Endometrium (tissue), 2 donors: Measurements from ENCODE around the gene ZBTB21.
"Not testable (repeated sequence)": the region's sequence is repeated elsewhere in the genome, so short reads cannot be mapped to it uniquely, and the experiment has no call there.

Experiments
- FAIRE-seq: peaks from 2 replicates; lab custom pipeline; 2012; peaks lifted over from hg19 to GRCh38; lab: Jason Lieb, UNC
- donor health status: control.
- donor health status: control.

The ZBTB21 gene

GRCh38 chr21:41966872-41967621, 43.1 kb downstream of the ZBTB21 start:
- no peak for FAIRE-seq

DNA sequence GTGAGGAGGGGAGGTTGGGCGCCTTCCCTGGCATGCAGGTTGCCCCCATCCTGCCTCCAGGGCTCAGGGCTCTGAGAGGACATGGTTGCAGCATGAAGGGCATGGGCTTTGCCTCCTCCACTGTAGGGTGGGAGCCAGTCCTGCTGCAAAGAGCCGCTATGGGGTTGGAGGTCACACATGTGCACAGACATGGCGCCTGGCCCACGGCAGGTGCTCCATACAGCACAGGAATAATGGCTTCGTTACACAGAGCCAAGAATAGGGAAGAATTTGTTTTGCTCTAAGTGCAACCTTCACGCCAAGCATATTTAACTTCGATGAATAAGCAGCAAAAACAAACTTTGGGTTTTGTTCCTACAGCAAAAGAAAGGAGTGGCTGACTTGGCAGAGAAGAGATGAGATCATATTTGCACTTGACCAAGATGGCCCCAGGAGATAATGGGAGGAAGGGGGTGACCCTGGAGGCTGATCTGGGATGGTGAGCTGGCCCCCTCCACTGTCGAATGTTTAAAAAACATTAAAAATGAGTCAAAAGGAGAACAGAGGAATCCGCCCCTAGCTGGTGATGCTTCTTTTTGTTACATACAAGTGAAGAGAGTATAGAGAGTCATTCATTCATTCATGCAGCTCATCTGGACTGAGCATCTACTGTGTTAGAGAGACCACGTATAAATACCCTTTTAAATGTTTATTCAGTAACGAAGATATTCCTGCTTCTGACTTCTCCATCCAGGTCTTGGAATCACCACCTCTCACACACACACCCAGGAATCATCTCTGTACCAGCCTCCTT, 43.9 kb downstream of the ZBTB21 start:
- FAIRE-seq, result no peak

DNA sequence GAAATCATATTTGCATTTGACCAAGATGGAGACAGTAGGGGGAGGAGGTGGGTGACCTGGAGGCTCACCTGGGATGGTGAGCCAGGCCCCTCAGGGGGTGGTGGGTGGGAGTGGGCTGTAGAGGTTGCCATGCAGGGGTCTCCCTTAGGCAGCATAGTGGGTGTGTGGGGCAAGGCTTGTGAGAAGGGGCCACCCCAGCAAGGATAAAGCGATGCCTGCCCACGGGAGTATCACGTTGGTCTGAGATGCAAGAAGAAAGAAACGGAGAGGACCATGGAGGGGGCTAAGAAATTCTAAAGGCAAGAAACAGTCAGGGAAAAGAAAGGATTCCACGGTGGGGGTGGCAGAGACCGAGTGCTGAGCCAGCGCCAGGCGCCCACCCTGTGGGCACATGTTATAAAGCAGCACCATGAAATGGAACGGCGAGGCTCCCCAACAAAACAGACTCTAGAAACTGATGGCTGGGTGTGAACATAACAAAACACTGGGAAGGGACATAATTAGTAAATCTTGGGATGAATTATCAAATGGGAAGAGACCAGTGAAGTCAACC, 44.6 kb downstream of the ZBTB21 start:
- FAIRE-seq, result no peak

DNA sequence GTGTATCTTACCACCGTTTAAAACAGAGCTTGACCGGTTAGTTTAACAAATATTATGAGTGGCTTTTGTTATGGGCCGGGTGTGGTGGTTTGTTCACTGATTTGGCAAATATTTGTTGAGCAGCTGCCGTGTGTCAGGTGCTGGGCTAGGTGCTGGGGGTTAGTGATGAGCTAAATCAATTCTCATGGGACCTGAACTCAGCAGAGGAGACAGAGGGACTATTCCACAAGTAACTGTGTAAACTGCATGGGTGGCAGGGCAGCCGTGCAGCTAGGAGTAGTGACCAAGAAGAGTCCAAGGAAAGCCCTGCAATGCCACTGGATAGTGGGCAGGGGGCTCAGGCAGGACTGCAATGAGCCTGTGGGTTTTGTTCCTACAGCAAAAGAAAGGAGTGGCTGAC, 45.1 kb downstream of the ZBTB21 start:
- FAIRE-seq, result no peak

DNA sequence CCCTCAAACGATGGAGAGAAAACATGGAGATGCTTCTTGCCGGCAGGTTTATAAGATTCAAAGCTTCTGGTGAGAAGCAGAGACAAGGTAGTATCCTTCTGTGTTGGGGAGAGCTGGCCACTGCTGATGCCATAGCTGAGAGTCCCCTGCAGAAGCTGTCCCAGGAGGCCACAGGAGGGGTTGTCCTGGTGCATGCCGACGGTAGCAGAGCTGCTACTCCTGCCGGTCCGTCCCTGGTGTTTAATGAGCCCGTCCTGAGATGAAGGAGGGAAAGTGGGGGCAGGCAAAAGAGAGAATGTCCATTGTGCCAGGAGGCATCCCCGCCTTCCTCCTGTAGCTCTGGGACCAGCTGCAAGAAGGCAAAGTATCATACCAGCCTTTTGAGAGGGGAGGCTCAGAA, 46.0 kb downstream of the ZBTB21 start:
- no peak for FAIRE-seq

- FAIRE-seq, result no peak
Observed at GRCh38 chr21:41962425-41962966, 47.7 kb downstream of the ZBTB21 start.

DNA sequence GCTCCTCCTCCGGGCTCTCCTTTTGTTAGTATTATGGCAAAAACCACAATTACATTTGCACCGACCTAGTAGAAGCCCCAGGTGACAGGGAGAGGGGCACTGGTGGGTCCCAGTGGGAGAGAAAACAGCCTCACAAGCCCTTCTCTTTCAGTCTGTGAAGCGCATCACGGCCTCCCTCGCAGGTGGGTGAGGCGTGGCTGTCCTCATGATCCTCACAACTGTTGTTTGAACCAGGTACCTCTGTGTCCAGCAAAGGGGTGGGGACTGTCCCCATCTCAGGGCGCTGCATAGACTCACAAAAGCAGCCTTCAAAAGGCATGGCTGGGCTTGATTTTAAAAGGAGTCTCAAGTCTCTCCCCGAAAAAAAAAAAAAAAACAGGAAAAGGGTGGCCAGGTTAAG, 48.4 kb downstream of the ZBTB21 start:
- no peak for FAIRE-seq

DNA sequence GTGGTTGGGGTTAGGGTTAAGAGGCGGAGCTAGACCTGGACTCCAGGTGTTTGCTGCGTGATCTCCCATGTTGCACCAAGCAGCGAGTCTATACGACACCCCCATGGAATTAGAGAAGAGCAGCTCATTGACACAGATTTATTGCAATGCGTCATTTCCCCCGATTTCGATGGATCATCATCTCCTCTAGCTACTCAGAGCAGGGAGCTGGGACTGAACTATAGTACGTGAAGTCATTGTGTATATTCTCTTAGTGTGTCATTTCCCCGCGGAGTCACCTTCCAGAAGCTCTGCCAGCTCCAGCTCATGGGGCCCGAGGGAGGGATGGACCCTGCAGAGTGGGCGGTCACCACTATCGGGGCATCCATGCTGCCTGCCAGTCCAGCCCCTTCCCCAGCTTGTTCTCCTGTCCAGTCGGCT, 48.9 kb downstream of the ZBTB21 start:
- FAIRE-seq, result no peak

- FAIRE-seq, result no peak
Observed at GRCh38 chr21:41960386-41960785, 49.8 kb downstream of the ZBTB21 start.

GRCh38 chr21:41959697-41960096, 50.5 kb downstream of the ZBTB21 start:
- not testable (repeated sequence) for FAIRE-seq

DNA sequence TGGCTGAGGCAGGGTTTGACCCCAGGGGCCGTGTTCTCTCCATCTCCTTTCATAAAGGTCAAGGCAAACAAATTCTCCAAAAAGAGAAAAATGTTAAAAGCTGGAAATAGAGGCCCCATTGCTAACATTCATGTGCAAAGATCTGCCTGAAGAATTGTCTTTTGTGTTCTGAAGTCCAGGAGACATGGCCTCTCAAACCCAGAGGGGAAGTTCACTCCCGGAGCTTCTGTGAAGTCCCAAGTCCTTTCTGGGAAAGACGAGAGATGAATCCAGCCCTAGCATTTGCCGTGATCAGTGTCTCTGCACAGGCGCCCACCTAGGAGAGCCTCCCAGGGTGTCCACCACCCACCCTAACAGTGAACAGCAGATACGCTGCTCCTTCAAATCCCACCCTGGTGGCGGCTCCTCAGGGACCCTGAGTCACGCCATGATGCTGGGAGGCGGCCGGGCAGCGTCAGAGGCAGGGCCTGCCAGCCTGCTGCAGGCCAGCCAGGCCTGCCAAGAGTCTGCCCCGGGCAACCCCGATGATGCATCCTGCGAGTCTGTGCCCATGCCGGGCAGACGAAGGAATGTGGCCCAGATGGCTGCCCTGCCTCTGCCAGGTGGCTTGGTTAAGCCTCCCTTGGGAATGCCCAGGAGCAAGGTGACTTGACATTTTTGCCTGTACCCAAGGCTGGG, 51.1 kb downstream of the ZBTB21 start:
- FAIRE-seq, result no peak

- FAIRE-seq, result no peak
Observed at GRCh38 chr21:41957991-41958766, 52.0 kb downstream of the ZBTB21 start.

DNA sequence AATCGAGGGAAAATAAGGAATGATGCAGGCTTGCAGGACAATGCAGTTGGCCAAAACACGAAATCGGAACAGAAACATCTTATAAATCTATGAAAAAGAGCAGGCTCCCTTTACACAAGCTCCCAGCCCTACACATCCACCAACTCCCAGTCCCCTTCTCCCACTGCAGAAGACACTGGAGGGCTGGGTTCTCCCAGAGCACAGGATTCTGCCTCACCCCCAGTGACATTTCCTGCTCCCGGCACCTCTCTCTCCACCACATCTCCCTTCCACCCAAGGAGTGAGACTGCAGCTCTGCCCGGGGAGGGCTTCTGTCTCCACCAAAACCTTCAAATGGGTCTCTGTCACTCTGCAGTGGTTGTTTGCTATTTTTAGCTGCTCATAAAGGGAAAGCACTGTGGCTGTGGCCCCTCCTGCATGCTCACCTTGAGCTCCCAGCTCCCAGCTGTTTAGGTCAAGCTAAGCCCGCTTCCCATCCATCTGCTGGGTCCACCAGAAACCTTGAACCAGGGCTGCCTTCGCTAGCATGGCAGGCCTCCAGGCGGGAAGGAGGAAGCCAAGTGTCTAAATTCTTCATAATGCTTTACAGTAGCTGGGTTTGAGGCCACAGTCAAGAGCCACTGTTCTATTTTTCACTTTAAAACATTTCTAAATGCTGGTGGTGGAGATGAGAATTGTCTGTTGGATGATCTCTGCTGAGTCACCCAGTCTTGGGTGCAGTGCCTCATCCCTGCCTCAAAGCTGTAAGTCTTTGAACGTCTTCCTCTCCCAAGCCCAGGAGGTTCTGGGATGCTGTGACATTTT, 53.0 kb downstream of the ZBTB21 start:
- FAIRE-seq, result no peak

- no peak for FAIRE-seq
Observed at GRCh38 chr21:41955516-41955915, 54.6 kb downstream of the ZBTB21 start.

DNA sequence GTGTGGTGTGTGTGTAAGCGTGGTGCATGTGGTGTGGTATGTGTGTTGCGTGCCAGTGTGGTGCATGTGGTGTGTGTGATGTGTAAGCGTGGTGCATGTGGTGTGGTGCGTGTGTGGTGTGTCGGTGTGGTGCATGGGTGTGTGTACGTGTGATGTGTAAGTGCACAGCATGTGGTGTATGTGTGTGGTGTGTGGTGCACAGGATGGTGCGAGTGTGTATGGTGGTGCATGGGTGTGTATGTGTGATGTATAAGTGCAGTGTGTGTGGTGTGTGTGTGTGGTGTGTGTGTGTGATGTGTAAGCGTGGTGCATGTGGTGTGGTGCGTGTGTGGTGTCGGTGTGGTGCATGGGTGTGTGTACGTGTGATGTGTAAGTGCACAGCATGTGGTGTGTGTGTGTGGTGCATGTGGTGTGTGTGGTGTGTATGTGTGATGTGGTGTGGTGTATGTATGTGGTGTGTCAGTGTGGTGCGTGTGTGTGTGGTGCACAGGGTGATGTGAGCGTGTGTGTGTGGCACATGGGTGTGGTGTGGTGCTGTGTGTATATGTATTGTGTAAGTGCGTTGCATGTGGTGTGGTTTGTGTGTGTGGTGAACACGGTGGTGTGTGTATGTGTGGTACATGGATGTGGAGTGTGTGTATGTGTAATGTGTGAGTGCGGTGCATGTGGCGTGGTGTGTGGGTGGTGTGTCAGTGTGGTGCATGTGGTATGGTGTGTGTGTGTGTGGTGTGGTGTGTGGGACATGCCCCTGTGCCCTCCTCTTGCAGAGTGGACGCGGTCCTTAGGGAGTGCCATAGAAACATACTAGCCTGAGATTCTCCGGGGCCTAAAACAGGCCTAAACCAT, 55.3 kb downstream of the ZBTB21 start:
- no peak for FAIRE-seq

DNA sequence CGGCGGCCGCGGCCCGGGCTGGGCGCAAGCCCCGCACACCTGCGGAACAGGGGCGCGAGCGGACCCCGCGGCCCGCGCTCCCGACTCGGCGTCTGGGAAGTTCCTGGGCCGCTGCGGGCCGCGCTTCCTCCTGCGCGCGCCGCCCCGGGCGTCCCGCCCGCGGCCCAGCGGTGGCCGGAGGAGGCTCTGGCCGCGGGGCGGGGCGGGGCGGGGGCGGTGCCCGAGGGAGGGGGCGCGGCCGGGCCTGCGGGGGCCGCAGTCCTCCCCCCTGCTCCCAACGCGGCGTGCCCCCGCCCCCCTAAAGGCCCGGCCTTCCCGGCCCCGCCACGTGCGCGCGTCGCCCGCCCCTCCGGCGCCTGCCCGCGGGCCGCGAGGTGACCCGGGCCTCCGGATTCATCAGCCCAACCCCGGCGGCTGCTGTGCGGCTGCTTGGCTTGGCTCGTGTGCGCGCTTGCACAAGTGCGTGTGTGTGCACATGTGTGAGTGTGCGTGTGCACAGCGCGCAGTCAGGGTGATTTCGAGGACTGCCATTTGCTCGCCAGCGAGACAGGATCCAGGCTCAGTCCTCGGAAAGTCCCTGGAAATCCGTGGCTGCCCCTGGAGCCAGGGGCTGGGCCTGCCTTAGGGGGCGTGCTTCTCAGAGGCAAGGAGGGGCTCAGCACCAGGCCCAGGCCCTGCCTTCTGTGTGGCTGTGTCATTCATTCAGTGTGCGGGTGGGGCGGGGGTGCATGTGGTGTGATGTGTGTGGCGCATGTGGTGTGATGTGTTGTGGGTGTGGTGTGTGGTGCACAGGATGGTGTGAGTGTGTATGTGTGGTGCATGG, 56.1 kb downstream of the ZBTB21 start, which contains the start of gene C2CD2:
Gene C2CD2, minus strand, starts transcription at position 188 of the 823 bp plus-strand sequence. CDS start 370 bp downstream, outside the sequence.
- FAIRE-seq, result no peak

GRCh38 chr21:41953249-41953830, 56.8 kb downstream of the ZBTB21 start:
- FAIRE-seq, result no peak

DNA sequence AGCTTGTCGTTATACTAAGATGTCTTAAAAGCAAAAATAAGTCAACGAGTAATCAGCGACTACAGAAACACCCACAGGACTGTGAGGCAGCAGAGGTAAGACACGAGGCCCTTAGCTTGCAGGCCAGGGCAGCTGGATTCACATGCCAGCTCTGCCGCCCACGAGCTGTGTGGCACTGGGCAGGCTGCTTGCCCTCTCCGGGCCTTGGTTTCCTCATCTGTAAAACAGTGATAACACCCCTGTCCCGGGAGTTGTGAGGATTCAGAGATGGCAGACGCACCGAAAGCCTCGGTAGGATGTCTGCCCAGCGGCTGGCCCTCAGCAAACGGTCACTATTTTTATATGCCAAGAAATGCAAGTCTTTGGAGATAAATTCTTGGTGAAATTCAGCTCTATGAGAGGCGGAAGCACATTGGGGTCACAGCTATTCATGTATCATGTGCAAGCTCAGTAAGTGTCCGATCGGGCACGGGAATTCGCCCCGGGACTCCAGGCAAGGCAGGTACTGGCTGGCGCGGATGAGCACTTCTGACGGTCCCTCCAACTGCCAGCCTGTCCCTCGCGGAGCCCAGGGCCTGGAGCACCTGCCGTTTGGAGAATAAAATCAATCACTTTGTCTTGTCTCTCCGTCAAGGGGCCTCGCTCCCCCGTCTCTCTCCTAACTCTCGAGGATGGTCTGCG, 57.5 kb downstream of the ZBTB21 start:
- FAIRE-seq, result no peak
